Adrenal gland (tissue), 12 donors: ENCODE results near the gene ZMYND8. TPM values are rescaled to one million over a fixed set of nuclear protein-coding genes. Genes with fewer than 3 reads are reported as not detected.
"Not testable (repeated sequence)": the region's sequence is repeated elsewhere in the genome, so short reads cannot be mapped to it uniquely, and the experiment has no call there.

Experiments used
- DNase-seq, 7 donors: peaks; one replicate each; pipeline ENCODE4 v3.0.0-alpha.2; 2019 to 2020
- H3K27ac ChIP-seq, 5 donors: fragments of 200-600 bp; sonication (generic) in 4 of 5; 1 replicate in 3 of 5; 2 replicates in 2 of 5; pipeline versions ENCODE4 v1.5.1 to v1.8.0; 2016 to 2020; ENCODE audit warnings: mild to moderate bottlenecking in 1 of 5
- H3K27me3 ChIP-seq: fragments of 200-600 bp; 2 replicates; pipeline ENCODE4 v1.8.0; 2021
- H3K36me3 ChIP-seq, 2 donors: fragments of 200-600 bp; replicated peaks in 1 of 2; 1 replicate in 1 of 2; 2 replicates in 1 of 2; pipeline versions ENCODE4 v1.5.1 to v1.8.0; 2018 to 2022
- H3K4me1 ChIP-seq, 2 donors: fragments of 200-600 bp; replicated peaks in 1 of 2; 1 replicate in 1 of 2; 2 replicates in 1 of 2; pipeline versions ENCODE4 v1.5.1 to v1.8.0; 2018 to 2021
- H3K4me3 ChIP-seq, 4 donors: fragments of 200-600 bp; sonication (generic) in 3 of 4; one replicate each; pipeline ENCODE4 v1.5.1; 2016 to 2018
- H3K9me3 ChIP-seq, 3 donors: fragments of 200-600 bp; sonication (generic) in 1 of 3; replicated peaks in 1 of 3; 1 replicate in 2 of 3; 2 replicates in 1 of 3; pipeline versions ENCODE4 v1.5.1 to v1.8.0; 2016 to 2021
- POLR2A ChIP-seq, 2 donors: fragments of 450-650 bp; IDR thresholded peaks; one replicate each; pipeline ENCODE4 v1.6.1; 2017; ENCODE audit warnings: antibody characterized with exemption in 2 of 2, mild to moderate bottlenecking in 2 of 2, moderate library complexity in 1 of 2
- WGBS, 4 donors: extraction: QIAGEN DNeasy Blood & Tissue Kit in 2 of 4; methylation state at CpG; one replicate each; pipeline versions ENCODE4 v1.1.5 to v1.1.7; 2013 to 2017; 5-methylcytosine and 5-hydroxymethylcytosine counted together
- intact Hi-C, 2 donors: fragments of 100-400 bp; cut with DNase I; formaldehyde crosslinking; loops; one replicate each; pipeline versions ENCODE4 v1.14.1 to v1.15.0; 2022 to 2023
- polyA plus RNA-seq, 3 donors: library from polyadenylated mRNA; stranded (reverse); fragments of 200-250 nt in 2 of 3; fragments of 350-450 nt in 1 of 3; fragmentation: Illumina TruSeq in 1 of 3; extraction: RNeasy Lipid Tissue Mini Kit (QIAGEN cat#74804) in 1 of 3; gene quantifications; one replicate each; pipeline ENCODE4 v1.2.3, GENCODE V29; 2013 to 2014
- total RNA-seq, 9 donors: library from RNA; depleted of rRNA in 4 of 9; stranded (reverse); fragments of >200 nt in 4 of 9; fragments of 120-200 nt in 1 of 9; fragmentation: NEBNext Ultra II Directional in 1 of 9; extraction: Animal tissue kit (Norgen Biotek cat#: 25700) in 1 of 9; gene quantifications; one replicate each; pipeline versions ENCODE4 v1.1.0 to v1.2.4, GENCODE V29; 2013 to 2023
- TF ChIP-seq, protein P1 (sequence below), 6 experiments: fragments of 450-650 bp in 4 of 6; fragments of 200-600 bp in 2 of 6; sonication (generic) in 1 of 6; IDR thresholded peaks; 1 replicate in 5 of 6; 2 replicates in 1 of 6; pipeline versions ENCODE4 v1.5.1 to v1.8.0; 2016 to 2021; ENCODE audit warnings: antibody characterized with exemption in 6 of 6, mild to moderate bottlenecking in 2 of 6, moderate library complexity in 1 of 6
- donor health status: healthy with polysubstance abuse.
- donor health status: Bipolar disorder and iron deficiency.
- donor health status: DM: yes; HTN: yes; CAD: no.
- donor health status: DM: no; HTN: no; CAD: no.
- donor health status: DM: no; HTN: no; CAD: no.
- donor health status: DM: yes; HTN: yes; CAD: no.

Gene ZMYND8
- total and polyA plus RNA-seq, 12 donors: 37.0 to 116 (median 67.2) TPM

DNA sequence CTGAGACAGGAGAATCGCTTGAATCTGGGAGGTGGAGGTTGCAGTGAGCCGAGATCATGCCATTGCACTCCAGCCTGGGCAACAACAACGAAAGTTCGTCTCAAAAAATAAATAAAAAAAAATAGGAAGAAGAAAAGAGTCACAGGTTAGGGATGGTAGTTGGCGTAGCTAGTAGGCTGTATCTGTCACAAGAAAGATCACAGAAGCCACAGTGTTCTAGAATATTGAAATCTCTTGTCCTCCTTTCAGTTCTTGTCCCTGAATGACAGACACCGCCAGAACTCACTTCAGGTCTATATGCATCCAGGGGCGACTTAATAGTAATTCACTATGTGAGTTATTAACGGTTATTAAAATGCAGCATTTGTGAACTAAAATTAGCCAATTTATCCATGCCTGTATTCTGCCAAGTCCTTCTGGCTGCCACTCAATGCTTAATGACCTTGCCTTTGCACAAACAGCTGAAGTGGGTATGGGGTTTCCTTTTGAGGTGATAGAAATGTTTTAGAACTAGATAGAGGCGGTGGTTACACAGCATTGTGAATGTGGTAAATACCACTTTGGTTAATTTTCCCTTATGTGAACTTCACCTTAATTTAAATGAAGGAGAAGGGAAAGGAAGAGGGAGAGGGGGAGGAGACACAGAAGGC lies 41.3 kb upstream of the ZMYND8 start:
- Histone ChIP-seq H3K4me3 (no peak overlapping the region), H3K4me1 (peaks cover 8 to 11% of the 10 kb centered on the region in 2 donors), H3K27me3 (no peaks in the 10 kb centered on the region), H3K27ac (no peak overlapping the region), H3K36me3 (no peaks in the 10 kb centered on the region), H3K9me3 (no peaks in the 10 kb centered on the region)
- intact Hi-C loops: loop anchor here in 1 of 2 donors (10.0 kb wide), 1 partner anchor 97 kb away; no protein-coding TSS in a partner anchor
- DNase-seq: no peak
- WGBS, 4 donors: 57 to 64% (median 62%) methylated on average over 9 of the region's 9 CpGs
- TF ChIP-seq POLR2A (IDR thresholded peaks at IDR 0.05): no peak
- TF ChIP-seq, protein P1, sequence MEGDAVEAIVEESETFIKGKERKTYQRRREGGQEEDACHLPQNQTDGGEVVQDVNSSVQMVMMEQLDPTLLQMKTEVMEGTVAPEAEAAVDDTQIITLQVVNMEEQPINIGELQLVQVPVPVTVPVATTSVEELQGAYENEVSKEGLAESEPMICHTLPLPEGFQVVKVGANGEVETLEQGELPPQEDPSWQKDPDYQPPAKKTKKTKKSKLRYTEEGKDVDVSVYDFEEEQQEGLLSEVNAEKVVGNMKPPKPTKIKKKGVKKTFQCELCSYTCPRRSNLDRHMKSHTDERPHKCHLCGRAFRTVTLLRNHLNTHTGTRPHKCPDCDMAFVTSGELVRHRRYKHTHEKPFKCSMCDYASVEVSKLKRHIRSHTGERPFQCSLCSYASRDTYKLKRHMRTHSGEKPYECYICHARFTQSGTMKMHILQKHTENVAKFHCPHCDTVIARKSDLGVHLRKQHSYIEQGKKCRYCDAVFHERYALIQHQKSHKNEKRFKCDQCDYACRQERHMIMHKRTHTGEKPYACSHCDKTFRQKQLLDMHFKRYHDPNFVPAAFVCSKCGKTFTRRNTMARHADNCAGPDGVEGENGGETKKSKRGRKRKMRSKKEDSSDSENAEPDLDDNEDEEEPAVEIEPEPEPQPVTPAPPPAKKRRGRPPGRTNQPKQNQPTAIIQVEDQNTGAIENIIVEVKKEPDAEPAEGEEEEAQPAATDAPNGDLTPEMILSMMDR (IDR thresholded peaks at IDR 0.05): no peak

- no peak overlapping the region for H3K27ac ChIP-seq
Observed at GRCh38 chr20:47396762-47397476, 40.4 kb upstream of the ZMYND8 start.

DNA sequence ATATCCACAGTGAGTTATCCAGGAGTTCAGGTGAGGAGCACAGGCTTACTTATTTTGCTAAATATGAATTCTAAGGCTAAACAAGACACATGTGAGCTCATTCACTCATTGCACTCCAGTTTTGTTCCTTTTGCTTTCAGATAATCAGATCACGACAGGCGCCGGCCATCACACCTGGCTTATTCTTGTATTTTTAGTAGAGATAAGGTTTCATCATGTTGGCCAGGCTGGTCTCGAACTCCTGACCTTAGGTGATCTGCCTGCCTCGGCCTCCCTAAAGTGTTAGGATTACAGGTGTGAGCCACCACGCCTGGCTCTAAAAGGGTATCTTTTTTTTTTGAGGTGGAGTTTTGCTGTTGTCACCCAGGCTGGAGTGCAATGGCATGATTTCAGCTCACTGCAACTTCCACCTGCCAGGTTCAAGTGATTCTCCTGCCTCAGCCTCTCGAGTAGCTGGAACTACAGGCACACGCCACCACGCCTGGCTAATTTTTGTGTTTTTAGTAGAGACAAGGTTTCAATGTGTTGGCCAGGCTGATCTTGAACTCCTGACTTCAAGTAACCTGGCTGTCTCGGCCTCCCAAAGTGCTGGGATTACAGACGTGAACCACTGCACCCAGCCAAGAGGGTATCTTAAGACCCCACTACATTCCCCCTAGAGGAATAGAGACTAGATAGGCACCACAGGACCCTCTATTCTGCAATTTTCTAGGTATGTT lies 37.5 kb upstream of the ZMYND8 start:
- DNase-seq, H3K36me3 ChIP-seq, H3K27ac ChIP-seq, H3K4me3 ChIP-seq, H3K9me3 ChIP-seq, H3K27me3 ChIP-seq: not testable (repeated sequence)
- intact Hi-C loops: loop anchor here in 1 of 2 donors (10.0 kb wide), 1 partner anchor 101 kb away; no protein-coding TSS in a partner anchor
- WGBS, 4 donors: 94 to 98% (median 94%) methylated on average over 11 of the region's 11 CpGs
- peaks cover 11 to 16% of the 10 kb centered on the region in 2 donors for H3K4me1 ChIP-seq

More at GRCh38 chr20:47396762-47397476, 40.4 kb upstream of the ZMYND8 start:
- no peaks in the 10 kb centered on the region for H3K27me3 ChIP-seq
- H3K4me1 ChIP-seq: peaks cover 11 to 15% of the 10 kb centered on the region in 2 donors
- TF ChIP-seq POLR2A (IDR thresholded peaks at IDR 0.05): no peak
- TF ChIP-seq, protein P1 (IDR thresholded peaks at IDR 0.05): no peak
- H3K9me3 ChIP-seq: no peaks in the 10 kb centered on the region
- DNase-seq: no peak
- intact Hi-C loops: loop anchor here in 1 of 2 donors (10.0 kb wide), 1 partner anchor 98 kb away; no protein-coding TSS in a partner anchor
- no peaks in the 10 kb centered on the region for H3K36me3 ChIP-seq
- 67 to 70% (median 69%) methylated on average over 5 of the region's 5 CpGs for WGBS, 4 donors
- H3K4me3 ChIP-seq: no peak overlapping the region

DNA sequence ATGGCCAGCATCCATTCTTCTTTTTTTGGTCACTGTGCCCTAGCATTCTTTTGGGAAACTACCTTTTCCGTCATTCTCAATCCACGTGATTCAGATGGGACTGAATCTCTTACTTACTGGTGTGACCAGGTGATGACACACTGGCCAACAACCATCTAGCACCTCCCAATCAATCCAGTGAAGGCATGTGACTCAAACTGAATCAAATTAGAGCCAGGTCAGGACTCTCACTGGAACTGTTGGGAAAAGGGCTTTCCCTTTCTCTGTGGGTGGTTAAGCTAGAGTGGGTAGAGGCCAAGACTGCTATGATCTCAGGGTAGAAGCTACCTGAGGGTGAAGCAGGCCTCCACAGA lies 36.2 kb upstream of the ZMYND8 start:
- intact Hi-C loops: loop anchor here in 1 of 2 donors (10.0 kb wide), 1 partner anchor 102 kb away; no protein-coding TSS in a partner anchor
- no peak for DNase-seq
- TF ChIP-seq POLR2A (IDR thresholded peaks at IDR 0.05): no peak
- TF ChIP-seq, protein P1 (IDR thresholded peaks at IDR 0.05): no peak

More for the DNA sequence above, 36.2 kb upstream of the ZMYND8 start:
- Histone ChIP-seq H3K36me3 (no peaks in the 10 kb centered on the region), H3K4me1 (peaks cover 6 to 12% of the 10 kb centered on the region in 2 donors), H3K4me3 (no peak overlapping the region), H3K27ac (peak overlapping the region in 3 of 5 donors; percentile 66 to 86 (median 83)), H3K9me3 (no peaks in the 10 kb centered on the region), H3K27me3 (no peaks in the 10 kb centered on the region)
- WGBS, 4 donors: 76 to 94% (median 78%) methylated on average over 2 of the region's 2 CpGs
